Mononuclear cell (primary cell): ENCODE data around the gene ZNF202. TPM values are rescaled to one million over a fixed set of nuclear protein-coding genes. Genes with fewer than 3 reads are reported as not detected.

Source experiments
- H3K27me3 ChIP-seq: 2 replicates; pipeline ENCODE4 v1.6.0; 2011; ENCODE audit warnings: low read length, control low read depth; ENCODE audit not compliant: insufficient read depth
- H3K4me1 ChIP-seq: 2 replicates; pipeline ENCODE4 v1.5.1; 2011; ENCODE audit warnings: mild to moderate bottlenecking, low read length, control low read depth; ENCODE audit not compliant: insufficient read depth
- H3K4me3 ChIP-seq: 2 replicates; pipeline ENCODE4 v1.5.1; 2011; ENCODE audit warnings: mild to moderate bottlenecking, low read length, moderate library complexity
- H3K9me3 ChIP-seq: 2 replicates; pipeline ENCODE4 v1.5.1; 2011; ENCODE audit warnings: low read depth, mild to moderate bottlenecking, control low read depth, low read length
- total RNA-seq: library from RNA; depleted of rRNA; stranded (reverse); fragments of >200 nt; gene quantifications from one replicate; pipeline ENCODE4 v1.2.3, GENCODE V29; 2012

ZNF202 gene
- total RNA-seq, 1 donor, result 9.3 TPM

DNA sequence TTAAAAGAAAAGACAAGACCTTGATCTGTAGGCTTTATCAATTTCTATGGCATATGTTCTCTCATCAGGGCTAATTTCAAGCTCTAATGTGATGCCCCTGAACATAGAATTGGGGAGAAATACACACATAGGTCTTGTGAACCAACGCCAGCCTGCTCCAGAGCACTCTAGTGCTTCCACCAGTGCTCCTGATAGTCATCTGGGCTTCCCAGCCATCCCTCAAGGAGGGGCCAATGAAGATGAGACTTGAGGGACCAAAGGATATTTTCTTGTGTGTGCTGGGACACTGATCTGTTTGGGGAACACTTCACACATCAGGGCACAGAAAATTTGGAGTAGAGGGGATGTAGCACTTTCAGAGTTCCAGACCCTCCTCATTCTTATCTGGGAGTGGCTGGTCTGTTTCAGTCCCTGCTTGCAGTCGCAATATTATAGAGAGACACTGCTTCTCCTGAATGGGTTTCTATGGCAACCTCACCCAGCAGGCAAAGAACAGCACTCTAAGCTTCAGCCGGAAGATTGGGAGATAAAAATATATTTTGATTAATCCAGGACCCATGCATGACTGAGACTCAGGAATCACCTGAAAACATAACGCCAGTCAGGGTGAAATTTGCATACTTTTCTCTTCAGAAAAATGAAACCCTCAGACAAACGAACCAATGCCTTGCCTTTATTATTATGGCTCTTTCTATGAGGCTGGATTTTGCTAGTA lies 58.6 kb downstream of the ZNF202 start:
- Histone ChIP-seq H3K27me3 (peaks cover 9% of the 10 kb centered on the region), H3K9me3 (no peaks in the 10 kb centered on the region), H3K4me3 (no peak overlapping the region), H3K4me1 (no peaks in the 10 kb centered on the region)

DNA sequence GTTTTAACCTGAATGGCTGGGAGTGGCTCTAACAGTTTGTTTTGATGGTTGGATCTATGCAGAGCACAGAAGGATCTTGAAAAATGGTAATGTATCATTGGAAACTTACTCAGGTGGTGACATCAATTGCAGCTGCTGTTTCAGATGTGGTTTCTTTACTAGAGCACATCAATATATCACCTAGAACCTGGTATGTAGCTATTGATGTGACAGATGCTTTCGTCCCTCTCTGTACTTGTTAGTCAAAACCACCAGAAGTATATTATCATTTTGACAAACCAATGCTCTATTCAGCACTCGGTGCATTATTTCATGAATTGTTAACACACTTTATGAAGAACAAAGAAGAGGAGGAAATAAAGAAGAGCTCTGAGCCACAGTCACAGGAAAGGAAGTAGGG lies 60.4 kb downstream of the ZNF202 start:
- H3K4me1 ChIP-seq, result no peaks in the 10 kb centered on the region
- H3K27me3 ChIP-seq, result peaks cover 5% of the 10 kb centered on the region
- no peaks in the 10 kb centered on the region for H3K9me3 ChIP-seq
- no peak overlapping the region for H3K4me3 ChIP-seq

DNA sequence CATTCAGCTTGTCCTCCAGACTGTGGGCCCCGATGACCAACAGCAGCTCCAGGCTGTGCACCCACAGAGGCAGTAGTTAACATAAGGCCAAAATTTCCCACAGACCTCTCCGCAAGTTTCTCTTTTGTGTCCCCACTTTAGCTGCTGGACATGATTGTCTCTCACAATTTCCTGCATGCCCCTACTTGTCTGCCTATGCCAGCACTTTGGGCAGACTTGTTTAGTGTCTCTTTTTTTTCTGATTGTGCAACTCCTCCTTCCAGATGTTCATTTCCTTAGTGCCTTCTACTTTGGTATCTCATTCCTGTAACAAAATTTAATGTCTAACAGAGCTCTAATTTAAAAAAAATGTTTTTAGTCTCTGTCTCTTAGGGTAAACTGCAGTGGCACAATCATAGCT lies 63.2 kb downstream of the ZNF202 start:
- Histone ChIP-seq H3K4me3 (no peak overlapping the region), H3K4me1 (no peaks in the 10 kb centered on the region), H3K9me3 (no peaks in the 10 kb centered on the region), H3K27me3 (no peaks in the 10 kb centered on the region)

DNA sequence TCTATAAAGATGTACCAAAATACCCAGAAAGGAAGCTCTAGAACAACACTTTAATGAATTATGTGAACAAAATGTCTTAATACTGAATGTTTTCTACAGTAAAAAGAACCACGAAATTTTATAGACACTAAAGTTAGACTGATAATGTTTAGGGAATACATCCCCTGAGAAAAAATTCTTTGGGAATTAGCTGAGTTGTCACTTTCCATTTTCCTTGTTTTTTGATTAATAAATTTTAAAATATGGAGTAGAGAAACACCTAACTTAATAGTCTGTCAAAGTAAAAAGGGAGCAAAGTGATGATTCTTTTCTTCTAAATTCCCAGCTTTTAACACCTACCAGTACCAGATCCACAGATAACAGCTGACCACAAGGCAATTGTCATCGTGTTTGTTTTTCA lies 64.0 kb downstream of the ZNF202 start:
- Histone ChIP-seq H3K9me3 (no peaks in the 10 kb centered on the region), H3K4me1 (no peaks in the 10 kb centered on the region), H3K27me3 (no peaks in the 10 kb centered on the region), H3K4me3 (no peak overlapping the region)

DNA sequence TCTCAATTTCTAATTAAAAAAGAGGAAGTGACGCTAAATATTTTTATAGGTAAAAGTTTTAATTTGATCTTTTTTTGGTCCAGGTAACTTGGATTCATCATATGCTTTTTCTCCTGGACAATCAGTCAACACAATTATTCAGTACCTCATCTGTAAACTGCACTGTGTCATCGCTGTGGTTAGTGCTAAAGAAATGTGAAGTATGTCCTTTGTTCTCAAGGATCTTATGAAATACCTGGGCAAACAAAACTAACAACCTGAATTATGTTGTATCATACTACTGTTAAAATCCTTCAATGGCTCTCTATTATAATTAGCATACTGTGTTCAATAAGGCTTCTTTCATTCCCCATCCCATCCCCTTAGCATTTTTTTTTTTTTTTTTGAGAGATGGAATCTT lies 67.2 kb downstream of the ZNF202 start:
- Histone ChIP-seq H3K9me3 (no peaks in the 10 kb centered on the region), H3K27me3 (no peaks in the 10 kb centered on the region), H3K4me3 (no peak overlapping the region), H3K4me1 (no peaks in the 10 kb centered on the region)

Other genes with a start within 250 kb of the ZNF202 start
- gene SCN3B, start 87.0 kb downstream of the ZNF202 start, total RNA-seq, result not detected
- not detected for gene OR6X1, start 12.9 kb upstream of the ZNF202 start, total RNA-seq
- not detected for gene OR6M1, start 64.7 kb upstream of the ZNF202 start, total RNA-seq
- gene TMEM225, start 144.0 kb upstream of the ZNF202 start, total RNA-seq, result not detected
- not detected for gene OR8D4, start 160.5 kb upstream of the ZNF202 start, total RNA-seq
- gene OR4D5, start 198.0 kb upstream of the ZNF202 start, total RNA-seq, result not detected
- gene OR6T1, start 202.2 kb upstream of the ZNF202 start, total RNA-seq, result not detected
- gene OR10S1, start 236.1 kb upstream of the ZNF202 start, total RNA-seq, result not detected